Measurements from ENCODE around the gene PAM16.
A peak's percentile ranks its signal among the peaks of the same experiment; 100 is the strongest.

PAM16 gene

DNA sequence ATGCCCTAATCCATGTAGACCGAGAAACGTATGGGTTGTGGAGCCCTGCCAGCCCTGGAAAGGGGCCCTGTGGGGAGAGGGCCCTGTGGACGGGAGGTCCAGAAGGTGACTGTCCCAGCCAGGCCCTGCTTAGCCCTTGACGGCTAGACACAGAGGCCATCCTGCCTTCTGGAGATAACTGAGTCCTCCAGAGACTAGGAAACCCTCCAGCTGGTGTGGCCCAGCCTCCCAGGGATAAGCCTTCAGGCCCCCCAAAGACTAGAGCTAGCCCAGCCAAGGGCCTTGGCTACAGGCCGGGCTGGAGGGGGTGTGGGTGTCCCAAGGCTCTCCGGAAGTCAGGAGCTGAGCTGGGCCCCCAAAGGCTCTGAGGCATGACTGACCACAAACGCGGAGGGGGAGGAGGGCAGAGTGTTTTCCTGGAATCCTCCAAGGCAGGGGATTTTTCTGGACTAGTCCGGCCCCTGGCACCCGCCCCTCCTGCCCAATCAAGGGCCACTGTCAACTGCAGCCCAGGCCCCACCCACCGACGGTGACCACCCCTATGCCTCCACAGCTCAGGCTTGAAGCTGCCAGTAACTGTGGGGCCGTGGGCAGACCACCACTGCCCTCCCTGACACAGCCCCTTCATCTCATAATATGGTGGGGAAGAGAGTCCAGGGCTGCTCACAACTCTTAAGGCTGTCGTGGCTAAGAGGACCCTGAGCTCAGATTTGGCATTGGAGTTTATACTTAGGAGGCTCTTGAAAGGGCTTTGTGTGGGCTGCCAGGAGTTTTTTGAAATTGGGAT lies 19.6 kb upstream of the PAM16 start:
- no peak for DNase-seq

GRCh38 chr16:4370151-4370550 lies 19.0 kb upstream of the PAM16 start:
- DNase-seq = no peak

DNA sequence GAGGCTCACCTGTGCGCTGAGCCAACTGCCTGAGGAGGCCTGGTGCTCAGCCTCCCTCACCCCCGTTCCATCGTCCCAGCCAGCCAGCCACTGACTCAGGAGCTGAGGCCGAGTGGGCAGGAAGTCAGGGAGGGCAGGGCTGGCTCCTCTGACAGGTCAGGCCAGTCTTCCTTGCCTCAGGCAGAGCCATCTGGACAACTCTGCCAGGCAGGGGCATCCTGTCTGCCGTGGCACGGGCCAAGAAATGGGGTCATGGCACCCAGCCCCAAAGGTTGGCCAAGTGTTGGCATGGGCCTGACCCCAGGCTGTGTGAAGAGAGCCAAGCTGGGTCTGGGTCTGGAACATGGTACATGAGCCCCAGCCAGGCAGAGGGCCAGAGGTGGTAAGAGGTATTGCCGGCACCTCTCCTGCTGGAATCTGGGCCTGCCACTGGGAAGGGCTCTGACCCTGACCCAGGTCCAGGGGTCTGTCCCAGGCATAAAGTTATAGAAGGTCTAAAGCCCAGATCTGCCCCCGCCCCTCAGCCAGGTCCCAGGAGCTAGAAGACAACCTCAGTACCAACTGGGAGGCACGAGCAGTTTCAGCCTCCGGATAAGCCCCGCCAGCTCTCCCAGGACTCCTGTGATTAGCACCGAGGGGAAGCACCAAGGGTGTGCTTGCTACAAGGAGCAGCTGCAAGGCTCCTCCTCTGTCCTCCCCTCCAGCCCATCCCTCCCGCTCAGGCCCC lies 18.0 kb upstream of the PAM16 start:
- no peak for DNase-seq

- no peak for DNase-seq
These were observed 16.3 kb upstream of the PAM16 start for GRCh38 chr16:4367393-4367856.

GRCh38 chr16:4366016-4366415 lies 14.9 kb upstream of the PAM16 start:
- DNase-seq = no peak

GRCh38 chr16:4365615-4366014 lies 14.5 kb upstream of the PAM16 start:
- no peak for DNase-seq

GRCh38 chr16:4365014-4365406 lies 13.9 kb upstream of the PAM16 start:
- no peak for DNase-seq

- DNase-seq = no peak
These were observed 13.3 kb upstream of the PAM16 start for GRCh38 chr16:4364196-4365013.

GRCh38 chr16:4362476-4363135 lies 11.5 kb upstream of the PAM16 start:
- no peak for DNase-seq

DNA sequence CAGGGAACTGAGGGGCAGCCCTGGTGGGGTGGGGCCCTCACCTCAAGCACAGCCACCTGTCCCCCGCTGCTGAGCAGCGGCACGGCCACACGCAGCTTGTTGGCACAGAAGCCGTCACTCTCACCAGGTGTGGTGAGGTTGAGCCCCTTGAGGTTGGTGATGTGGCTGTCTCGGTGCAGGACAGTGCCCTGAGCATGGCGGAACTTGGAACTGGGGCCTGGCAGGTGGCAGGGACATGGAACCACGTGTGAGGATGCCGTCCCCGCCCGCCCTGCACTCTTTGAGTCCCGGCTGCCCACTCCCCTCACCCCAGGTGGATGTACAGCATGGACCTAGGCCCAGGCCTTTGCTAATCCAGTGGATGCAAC lies 10.8 kb upstream of the PAM16 start:
- DNase-seq = no peak

DNA sequence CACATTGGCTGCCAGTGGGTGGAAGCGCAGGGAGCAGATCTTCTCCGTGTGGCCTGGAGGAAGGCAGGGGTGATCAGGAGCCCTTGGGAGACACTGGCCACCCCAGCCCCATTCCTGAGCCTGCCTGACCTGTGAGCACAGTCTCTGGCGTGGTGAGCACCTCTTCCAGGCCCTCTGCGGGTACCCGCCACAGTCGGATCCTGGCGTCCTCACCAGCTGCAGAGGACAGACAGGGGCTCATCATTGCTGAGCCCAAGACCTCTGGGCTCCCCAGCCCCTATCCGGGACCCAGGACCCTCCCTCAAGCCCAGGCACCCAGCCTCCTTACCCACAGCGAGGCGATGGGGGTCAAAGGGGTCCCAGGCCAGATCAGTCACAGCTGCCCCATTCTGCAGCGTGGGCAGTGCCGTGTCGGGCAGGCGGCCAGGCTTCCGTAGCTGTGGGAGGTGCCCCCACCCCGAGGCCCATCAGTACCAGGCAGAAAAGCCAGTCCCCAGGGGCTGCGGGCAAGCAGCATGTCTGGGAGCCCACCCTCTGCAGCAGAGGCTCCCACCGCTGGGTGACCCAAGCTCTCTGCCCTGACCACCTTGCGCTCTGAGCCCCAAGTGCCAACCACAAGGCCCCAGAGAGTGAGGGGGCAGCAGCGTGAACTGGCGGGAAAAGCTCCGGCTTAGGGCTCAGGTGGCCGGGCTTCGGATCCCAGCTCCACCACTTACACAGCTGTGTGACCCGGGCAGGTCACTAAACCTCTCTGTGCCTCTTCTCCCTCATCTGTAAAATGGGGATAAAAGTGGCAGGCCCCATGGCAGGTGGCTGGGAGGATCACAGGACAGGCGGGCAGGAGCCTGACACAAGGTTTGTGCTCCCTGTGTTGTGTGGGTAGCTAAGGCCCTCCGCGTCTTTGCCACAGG lies 10.2 kb upstream of the PAM16 start:
- DNase-seq = no peak

- DNase-seq = no peak
These were observed 9.5 kb upstream of the PAM16 start for GRCh38 chr16:4360538-4361021.

DNA sequence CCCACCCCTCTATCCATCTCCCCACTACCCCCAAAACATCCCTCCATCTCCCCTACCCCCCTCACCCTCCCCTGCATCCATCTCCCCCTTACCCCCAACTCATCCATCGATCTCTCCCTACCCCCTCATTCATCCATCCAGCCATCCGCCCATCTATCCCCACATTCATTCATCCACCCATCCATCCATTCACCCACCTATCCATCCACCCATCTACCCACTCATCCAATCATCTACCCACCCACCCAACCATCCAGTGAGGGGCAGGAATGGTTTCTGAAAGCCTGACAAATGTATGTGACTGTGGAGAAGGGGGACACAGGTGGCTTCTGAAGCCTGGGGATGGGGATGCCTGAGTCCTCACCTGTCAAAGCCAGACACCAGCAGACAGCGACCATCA lies 8.8 kb upstream of the PAM16 start:
- DNase-seq = no peak

GRCh38 chr16:4358831-4359561 lies 7.9 kb upstream of the PAM16 start:
- DNase-seq = peak; percentile 90

- no peak for DNase-seq
These were observed 7.1 kb upstream of the PAM16 start for GRCh38 chr16:4358236-4358635.

DNA sequence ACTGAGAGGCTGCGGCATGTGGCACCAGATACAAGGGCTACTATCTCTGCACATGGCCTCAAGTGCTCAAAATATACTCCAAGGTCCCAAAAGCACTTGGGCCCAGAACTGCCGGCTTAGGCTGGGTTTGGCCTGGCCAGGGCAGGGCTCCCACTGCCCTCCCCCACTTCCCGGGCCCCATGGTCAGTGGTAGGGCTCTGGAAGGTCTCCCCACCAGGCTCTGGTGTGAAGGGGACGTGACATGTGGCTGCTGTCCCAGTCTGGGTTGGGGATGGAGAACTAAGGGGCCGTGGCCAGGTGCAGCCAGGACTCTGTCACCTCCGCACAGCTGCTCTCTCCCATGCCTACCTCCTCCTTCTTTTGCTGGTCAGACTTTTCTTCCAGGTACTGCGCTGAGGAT lies 5.7 kb upstream of the PAM16 start:
- no peak for DNase-seq

DNA sequence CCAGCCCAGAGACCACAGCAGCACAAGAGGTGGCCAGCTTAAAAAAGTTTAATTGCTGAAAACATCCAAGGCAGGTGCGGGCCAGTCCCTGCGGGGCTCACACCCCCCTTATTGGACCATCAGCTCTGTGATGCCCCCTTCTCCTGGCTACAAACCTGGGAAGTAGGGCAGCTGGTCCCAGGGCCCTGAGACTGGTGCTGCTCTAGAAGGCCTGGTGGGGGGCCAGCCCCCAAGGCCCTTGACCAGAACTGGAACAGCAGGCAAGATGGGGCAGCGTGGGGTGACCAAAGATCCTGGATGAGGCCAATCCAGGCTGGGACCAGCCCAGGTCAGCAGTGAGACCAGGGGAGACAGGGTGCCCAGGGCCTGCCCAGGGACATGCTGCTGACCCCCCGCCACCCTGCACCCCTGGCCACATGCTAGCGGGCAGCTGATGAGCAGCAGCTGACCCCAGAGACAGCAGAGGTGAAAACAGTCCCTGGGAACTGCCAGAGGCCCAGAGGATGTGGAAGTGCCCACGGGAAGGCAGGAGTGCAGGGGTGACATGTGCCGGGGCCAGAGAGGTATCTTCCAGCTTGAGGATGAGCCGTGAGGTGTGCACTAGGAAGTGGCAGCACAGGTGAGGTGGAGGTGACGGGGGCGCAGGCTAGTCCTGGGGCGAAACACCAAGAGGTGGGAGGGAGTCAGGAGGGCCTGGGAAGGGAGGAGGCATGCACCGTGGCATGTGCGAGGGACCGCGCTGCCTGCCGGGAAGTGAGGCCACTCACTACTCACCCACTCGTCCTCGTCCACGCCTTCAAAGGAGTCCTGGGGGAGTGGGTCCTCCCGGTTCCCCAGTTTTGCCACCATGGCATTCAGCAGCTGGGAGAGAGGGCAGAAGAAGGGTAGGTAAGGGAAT lies 3.6 kb upstream of the PAM16 start:
- no peak for DNase-seq

DNA sequence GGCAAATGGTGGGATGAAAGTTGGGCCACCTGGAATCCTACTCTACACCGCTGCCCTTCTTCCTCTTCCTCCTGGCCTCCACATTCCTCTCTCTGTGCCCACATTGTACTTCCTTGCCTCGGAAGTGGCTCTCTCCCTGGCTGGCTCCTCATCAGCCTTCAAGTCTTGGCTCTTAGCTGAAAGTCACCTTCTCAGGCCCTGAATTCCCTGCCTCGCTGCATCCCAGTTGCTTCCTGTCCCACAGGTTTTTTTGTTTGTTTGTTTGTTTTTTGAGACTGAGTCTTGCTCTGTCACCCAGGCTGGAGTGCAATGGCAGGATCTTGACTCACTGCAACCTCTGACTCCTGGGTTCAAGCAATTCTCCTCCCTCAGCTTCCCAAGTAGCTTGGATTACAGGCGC lies 2.6 kb upstream of the PAM16 start:
- no peak for DNase-seq

- no peak for DNase-seq
These were observed 1.7 kb upstream of the PAM16 start for GRCh38 chr16:4352843-4353242.

- no peak for DNase-seq
These were observed 759 bp upstream of the PAM16 start for GRCh38 chr16:4351880-4352279.

Measured in activated effector memory CD4-positive, alpha-beta T cell treated with anti-CD3 and anti-CD28 coated beads, Interleukin-2, amount 50 U/mL, for 16 hours (primary cell).